Measurements from ENCODE around the gene LMBRD2. TPM values are rescaled to one million over a fixed set of nuclear protein-coding genes. Genes with fewer than 3 reads are reported as not detected.

The LMBRD2 gene
- total and polyA plus RNA-seq, 9 of the 15 experiments (the other 6 are each of a cell fraction or from before 2014, with no cell fraction given): 2.1 to 24.2 (median 10.6) TPM

- TF ChIP-seq, protein P1, sequence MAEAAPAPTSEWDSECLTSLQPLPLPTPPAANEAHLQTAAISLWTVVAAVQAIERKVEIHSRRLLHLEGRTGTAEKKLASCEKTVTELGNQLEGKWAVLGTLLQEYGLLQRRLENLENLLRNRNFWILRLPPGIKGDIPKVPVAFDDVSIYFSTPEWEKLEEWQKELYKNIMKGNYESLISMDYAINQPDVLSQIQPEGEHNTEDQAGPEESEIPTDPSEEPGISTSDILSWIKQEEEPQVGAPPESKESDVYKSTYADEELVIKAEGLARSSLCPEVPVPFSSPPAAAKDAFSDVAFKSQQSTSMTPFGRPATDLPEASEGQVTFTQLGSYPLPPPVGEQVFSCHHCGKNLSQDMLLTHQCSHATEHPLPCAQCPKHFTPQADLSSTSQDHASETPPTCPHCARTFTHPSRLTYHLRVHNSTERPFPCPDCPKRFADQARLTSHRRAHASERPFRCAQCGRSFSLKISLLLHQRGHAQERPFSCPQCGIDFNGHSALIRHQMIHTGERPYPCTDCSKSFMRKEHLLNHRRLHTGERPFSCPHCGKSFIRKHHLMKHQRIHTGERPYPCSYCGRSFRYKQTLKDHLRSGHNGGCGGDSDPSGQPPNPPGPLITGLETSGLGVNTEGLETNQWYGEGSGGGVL (CRISPR knock-in tag; IDR thresholded peaks at IDR 0.05): no peak
Observed at GRCh38 chr5:36057386-36057785, 94.3 kb downstream of the LMBRD2 start (continued).

GRCh38 chr5:36056422-36056821 lies 95.3 kb downstream of the LMBRD2 start:
- no peak overlapping the region for H3K4me3 ChIP-seq
- H3K36me3 ChIP-seq (ENCODE audit: control insufficient read depth, insufficient read depth, low read length): no peaks in the 10 kb centered on the region
- no peaks in the 10 kb centered on the region for H3K9me3 ChIP-seq (replicated peaks; ENCODE audit: control insufficient read depth, insufficient read depth, low read depth, low read length)
- H3K4me2 ChIP-seq (ENCODE audit: insufficient read depth, low read length): no peak overlapping the region
- FAIRE-seq: no peak
- no peak overlapping the region for H2AFZ ChIP-seq (ENCODE audit: low read depth, low read length)
- in situ Hi-C loops (cut with MboI): no loop called here
- ATAC-seq: no peak
- no peak overlapping the region for H3K9ac ChIP-seq (ENCODE audit: insufficient read depth in 1 of 2, low read depth in 2 of 2, low read length in 2 of 2)
- WGBS (ENCODE audit: insufficient coverage, low coverage, missing lambda C conversion rate): 0% methylated on average over 5 of the region's 5 CpGs
- peaks cover 0 to 5% of the 10 kb centered on the region in 2 experiments; a peak in 3 of 5 replicates for H3K27me3 ChIP-seq (ENCODE audit: control insufficient read depth in 2 of 2, insufficient read depth in 2 of 2, low read length in 2 of 2)
- no peaks in the 10 kb centered on the region for H3K4me1 ChIP-seq (replicated peaks in 1 of 2; ENCODE audit: control insufficient read depth in 2 of 2, insufficient read depth in 2 of 2, low read length in 2 of 2)
- CTCF ChIA-PET (ENCODE audit: low intra/inter-chr PET ratio): no interaction called here
- DNase-seq (ENCODE audit: extremely low read depth in 1 of 4, low spot score in 3 of 4): no peak
- H3K9me1 ChIP-seq (ENCODE audit: control insufficient read depth, insufficient read depth, low read length): no peaks in the 10 kb centered on the region
- H3K79me2 ChIP-seq (ENCODE audit: control insufficient read depth, insufficient read depth, low read length): no peaks in the 10 kb centered on the region
- H4K20me1 ChIP-seq (replicated peaks; ENCODE audit: control insufficient read depth, insufficient read depth, low read length): no peaks in the 10 kb centered on the region
- POLR2A ChIA-PET: interaction anchor here (0.7 kb wide), 1 partner anchor 24 kb away, joined by 3 read pairs; no protein-coding TSS in a partner anchor
- no peak overlapping the region for H3K27ac ChIP-seq (ENCODE audit: extremely low read depth, low read depth, low read length)
- TF ChIP-seq FOXK1 (CRISPR knock-in tag; IDR thresholded peaks at IDR 0.05; ENCODE audit: borderline replicate concordance) (no peak), BACH1 (tag; IDR thresholded peaks at IDR 0.05) (no peak), YBX1 (IDR thresholded peaks at IDR 0.05) (no peak), RBM14 (IDR thresholded peaks at IDR 0.05; ENCODE audit: borderline replicate concordance, insufficient read depth, low read depth, low read length) (no peak), SRSF1 (IDR thresholded peaks at IDR 0.05; ENCODE audit: low read depth, low read length) (no peak), ZNF668 (CRISPR knock-in tag; IDR thresholded peaks at IDR 0.05) (no peak), KAT2B (IDR thresholded peaks at IDR 0.05; ENCODE audit: low read depth, low read length) (no peak), RNF2 (IDR thresholded peaks at IDR 0.05) (no peak)
- TF ChIP-seq, protein P2, sequence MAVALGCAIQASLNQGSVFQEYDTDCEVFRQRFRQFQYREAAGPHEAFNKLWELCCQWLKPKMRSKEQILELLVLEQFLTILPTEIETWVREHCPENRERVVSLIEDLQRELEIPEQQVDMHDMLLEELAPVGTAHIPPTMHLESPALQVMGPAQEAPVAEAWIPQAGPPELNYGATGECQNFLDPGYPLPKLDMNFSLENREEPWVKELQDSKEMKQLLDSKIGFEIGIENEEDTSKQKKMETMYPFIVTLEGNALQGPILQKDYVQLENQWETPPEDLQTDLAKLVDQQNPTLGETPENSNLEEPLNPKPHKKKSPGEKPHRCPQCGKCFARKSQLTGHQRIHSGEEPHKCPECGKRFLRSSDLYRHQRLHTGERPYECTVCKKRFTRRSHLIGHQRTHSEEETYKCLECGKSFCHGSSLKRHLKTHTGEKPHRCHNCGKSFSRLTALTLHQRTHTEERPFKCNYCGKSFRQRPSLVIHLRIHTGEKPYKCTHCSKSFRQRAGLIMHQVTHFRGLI (CRISPR knock-in tag; IDR thresholded peaks at IDR 0.05): no peak
- TF ChIP-seq, protein P3, sequence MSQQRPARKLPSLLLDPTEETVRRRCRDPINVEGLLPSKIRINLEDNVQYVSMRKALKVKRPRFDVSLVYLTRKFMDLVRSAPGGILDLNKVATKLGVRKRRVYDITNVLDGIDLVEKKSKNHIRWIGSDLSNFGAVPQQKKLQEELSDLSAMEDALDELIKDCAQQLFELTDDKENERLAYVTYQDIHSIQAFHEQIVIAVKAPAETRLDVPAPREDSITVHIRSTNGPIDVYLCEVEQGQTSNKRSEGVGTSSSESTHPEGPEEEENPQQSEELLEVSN (IDR thresholded peaks at IDR 0.05; ENCODE audit: borderline replicate concordance in 1 of 2, extremely low read depth in 1 of 2, insufficient read depth in 1 of 2, insufficient read length in 1 of 2, low read depth in 1 of 2, low read length in 1 of 2, poor library complexity in 1 of 2, severe bottlenecking in 1 of 2): no peak
- intact Hi-C loops (cut with micrococcal nuclease): no loop called here
- no TSS peak for BruUV-seq (replicated peaks)
